ENCODE results near the gene RSPO3.

- TF ChIP-seq, protein P1, sequence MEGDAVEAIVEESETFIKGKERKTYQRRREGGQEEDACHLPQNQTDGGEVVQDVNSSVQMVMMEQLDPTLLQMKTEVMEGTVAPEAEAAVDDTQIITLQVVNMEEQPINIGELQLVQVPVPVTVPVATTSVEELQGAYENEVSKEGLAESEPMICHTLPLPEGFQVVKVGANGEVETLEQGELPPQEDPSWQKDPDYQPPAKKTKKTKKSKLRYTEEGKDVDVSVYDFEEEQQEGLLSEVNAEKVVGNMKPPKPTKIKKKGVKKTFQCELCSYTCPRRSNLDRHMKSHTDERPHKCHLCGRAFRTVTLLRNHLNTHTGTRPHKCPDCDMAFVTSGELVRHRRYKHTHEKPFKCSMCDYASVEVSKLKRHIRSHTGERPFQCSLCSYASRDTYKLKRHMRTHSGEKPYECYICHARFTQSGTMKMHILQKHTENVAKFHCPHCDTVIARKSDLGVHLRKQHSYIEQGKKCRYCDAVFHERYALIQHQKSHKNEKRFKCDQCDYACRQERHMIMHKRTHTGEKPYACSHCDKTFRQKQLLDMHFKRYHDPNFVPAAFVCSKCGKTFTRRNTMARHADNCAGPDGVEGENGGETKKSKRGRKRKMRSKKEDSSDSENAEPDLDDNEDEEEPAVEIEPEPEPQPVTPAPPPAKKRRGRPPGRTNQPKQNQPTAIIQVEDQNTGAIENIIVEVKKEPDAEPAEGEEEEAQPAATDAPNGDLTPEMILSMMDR (IDR thresholded peaks at IDR 0.05), result peak; percentile 32 to 80 (median 62)
- no peak for TF ChIP-seq EP300 (IDR thresholded peaks at IDR 0.05)
Measured at GRCh38 chr6:127120787-127121636, 2.5 kb downstream of the RSPO3 start.

All from upper lobe of left lung (tissue), 4 donors.